Activated T-cell treated with anti-CD3 and anti-CD28 coated beads, Interleukin-2, amount 50 U/mL, for 4 hours (primary cell): ENCODE measurements around the gene TGFB1I1. TPM values are rescaled to one million over a fixed set of nuclear protein-coding genes. Genes with fewer than 3 reads are reported as not detected.
"Not testable (repeated sequence)": the region's sequence is repeated elsewhere in the genome, so short reads cannot be mapped to it uniquely, and the experiment has no call there.

ENCODE experiments used
- ATAC-seq, 2 donors: fragments of 200-7000 bp; cut with Tn5 transposase; one replicate each; pipeline ENCODE4 v1.10.0; 2021
- DNase-seq: peaks from one replicate; pipeline ENCODE4 v3.0.0-alpha.2; 2020
- H3K27me3 Mint-ChIP-seq: one replicate; pipeline ENCODE4 v1.8.0; 2021; ENCODE audit warnings: low read depth, mixed read lengths
- H3K36me3 Mint-ChIP-seq: one replicate; pipeline ENCODE4 v1.8.0; 2022; ENCODE audit warnings: mixed read lengths; ENCODE audit not compliant: insufficient read depth
- H3K4me1 Mint-ChIP-seq: one replicate; pipeline ENCODE4 v1.8.0; 2021; ENCODE audit warnings: low read depth, mixed read lengths
- H3K4me3 Mint-ChIP-seq: one replicate; pipeline ENCODE4 v1.8.0; 2021; ENCODE audit warnings: mild to moderate bottlenecking, moderate library complexity, mixed read lengths
- H3K9me3 Mint-ChIP-seq: one replicate; pipeline ENCODE4 v1.8.0; 2021; ENCODE audit warnings: mixed read lengths
- total RNA-seq, 3 donors: library from RNA; stranded (reverse); gene quantifications; one replicate each; pipeline ENCODE4 v1.2.1, GENCODE V29; 2021

TGFB1I1 gene
- under 1 TPM in 2 of 3 donors, not detected in 1; 0.30 to 0.34 TPM for total RNA-seq

GRCh38 chr16:31471875-31472708, at the start of gene TGFB1I1:
TSS of gene TGFB1I1 (plus strand) at chr16:31472152. CDS start at chr16:31472189, 37 bp downstream.
- Mint-ChIP-seq H3K36me3 (peaks cover 1% of the 10 kb centered on the region), H3K4me3 (peak within 1 kb of the TSS; percentile 46), H3K9me3 (no peaks in the 10 kb centered on the region), H3K4me1 (peaks cover 17% of the 10 kb centered on the region), H3K27me3 (peaks cover 12% of the 10 kb centered on the region)
- no peak for DNase-seq
- ATAC-seq, result no peak

GRCh38 chr16:31423241-31423640, 48.7 kb upstream of the TGFB1I1 start:
- Mint-ChIP-seq H3K27me3 (peaks cover 17% of the 10 kb centered on the region), H3K36me3 (no peaks in the 10 kb centered on the region), H3K4me1 (peaks cover 21% of the 10 kb centered on the region), H3K4me3 (no peak overlapping the region), H3K9me3 (no peaks in the 10 kb centered on the region)
- DNase-seq (no peak), ATAC-seq (no peak)

GRCh38 chr16:31423801-31424200, 48.2 kb upstream of the TGFB1I1 start:
- Mint-ChIP-seq H3K4me1 (peaks cover 21% of the 10 kb centered on the region), H3K27me3 (peaks cover 14% of the 10 kb centered on the region), H3K9me3 (no peaks in the 10 kb centered on the region), H3K36me3 (no peaks in the 10 kb centered on the region), H3K4me3 (no peak overlapping the region)
- DNase-seq (no peak), ATAC-seq (no peak)

DNA sequence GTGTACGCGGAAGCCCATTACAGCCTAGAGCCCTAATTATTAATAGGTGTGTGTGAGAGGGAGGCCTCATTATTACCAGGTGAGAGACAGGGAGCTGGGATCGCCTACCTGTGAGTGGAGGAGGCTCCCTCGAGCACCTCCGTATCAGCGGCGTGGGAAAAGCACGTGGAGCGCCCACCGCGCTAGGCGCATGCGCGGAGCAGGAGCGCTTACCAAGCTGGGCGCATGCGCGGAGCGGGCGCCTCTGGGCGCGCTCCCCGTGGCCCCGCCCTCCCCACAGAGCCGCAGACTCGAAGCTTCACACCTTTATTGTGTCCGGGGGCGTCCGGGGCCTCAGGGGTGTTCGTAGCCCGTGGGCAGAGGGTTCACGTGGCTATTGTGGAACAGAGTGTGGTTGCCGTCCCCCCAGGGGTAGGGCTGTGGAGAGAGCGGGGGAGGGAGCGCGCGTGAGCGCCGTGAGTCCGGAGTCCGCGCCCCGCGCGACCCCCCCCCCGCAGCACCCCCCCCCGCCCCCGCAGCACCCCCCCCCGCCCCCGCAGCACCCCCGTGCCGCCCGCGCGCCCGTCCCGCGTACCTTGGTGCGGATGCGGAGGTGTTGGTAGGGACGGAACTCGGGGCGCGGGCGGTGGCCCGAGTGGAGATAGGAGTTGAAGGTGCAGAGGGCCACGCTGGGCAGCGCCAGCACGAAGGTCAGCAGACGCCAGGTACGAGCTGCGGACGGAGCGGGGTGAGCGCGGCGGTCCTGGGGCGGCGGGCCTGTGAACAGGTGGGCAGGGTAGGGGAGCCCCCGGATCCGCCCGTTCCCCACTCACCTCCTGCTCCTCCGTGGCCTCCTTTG, 44.3 kb upstream of the TGFB1I1 start:
- peak; percentile 58 for ATAC-seq
- no peaks in the 10 kb centered on the region for H3K36me3 Mint-ChIP-seq
- H3K27me3 Mint-ChIP-seq, result peaks cover 14% of the 10 kb centered on the region
- H3K4me1 Mint-ChIP-seq, result peaks cover 8% of the 10 kb centered on the region
- no peak overlapping the region for H3K4me3 Mint-ChIP-seq
- no peaks in the 10 kb centered on the region for H3K9me3 Mint-ChIP-seq
- DNase-seq, result peak; percentile 73

- Mint-ChIP-seq H3K4me1 (peaks cover 5% of the 10 kb centered on the region), H3K9me3 (no peaks in the 10 kb centered on the region), H3K4me3 (no peak within 1 kb of the TSS), H3K27me3 (peaks cover 14% of the 10 kb centered on the region), H3K36me3 (no peaks in the 10 kb centered on the region)
- ATAC-seq (no peak), DNase-seq (no peak)
Measured at GRCh38 chr16:31428279-31428597, 43.7 kb upstream of the TGFB1I1 start, which contains the start of gene COX6A2. TSS of gene COX6A2 (minus strand) at chr16:31428360. CDS start at chr16:31428325, 35 bp downstream.

- no peak for DNase-seq
- Mint-ChIP-seq H3K9me3 (no peaks in the 10 kb centered on the region), H3K4me3 (no peak overlapping the region), H3K4me1 (peaks cover under 1% of the 10 kb centered on the region), H3K36me3 (no peaks in the 10 kb centered on the region), H3K27me3 (peaks cover 12% of the 10 kb centered on the region)
- no peak for ATAC-seq
Measured at GRCh38 chr16:31428638-31429247, 43.2 kb upstream of the TGFB1I1 start.

DNA sequence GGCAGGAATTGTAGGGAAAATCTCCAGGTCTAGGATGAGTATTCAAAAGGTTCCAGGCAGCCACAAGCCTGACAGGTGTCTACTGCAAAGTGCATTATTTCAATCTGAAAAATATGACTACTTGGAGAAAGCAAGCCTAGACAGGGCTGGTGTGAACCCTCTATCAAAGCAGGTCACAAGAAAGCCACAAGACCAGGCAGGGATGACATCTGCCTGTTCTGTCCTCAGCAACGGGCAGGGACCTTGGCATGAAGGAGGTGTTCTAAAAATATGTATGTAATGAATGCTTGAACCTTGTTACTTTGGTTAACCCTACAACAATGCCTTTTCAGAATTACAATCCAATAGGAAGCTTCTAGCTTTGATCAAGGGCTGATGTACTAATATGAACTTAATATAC, 42.6 kb upstream of the TGFB1I1 start:
- H3K27me3 Mint-ChIP-seq, result peaks cover 12% of the 10 kb centered on the region
- no peaks in the 10 kb centered on the region for H3K9me3 Mint-ChIP-seq
- H3K4me3 Mint-ChIP-seq, result no peak overlapping the region
- no peak for ATAC-seq
- no peaks in the 10 kb centered on the region for H3K4me1 Mint-ChIP-seq
- no peak for DNase-seq
- no peaks in the 10 kb centered on the region for H3K36me3 Mint-ChIP-seq

DNA sequence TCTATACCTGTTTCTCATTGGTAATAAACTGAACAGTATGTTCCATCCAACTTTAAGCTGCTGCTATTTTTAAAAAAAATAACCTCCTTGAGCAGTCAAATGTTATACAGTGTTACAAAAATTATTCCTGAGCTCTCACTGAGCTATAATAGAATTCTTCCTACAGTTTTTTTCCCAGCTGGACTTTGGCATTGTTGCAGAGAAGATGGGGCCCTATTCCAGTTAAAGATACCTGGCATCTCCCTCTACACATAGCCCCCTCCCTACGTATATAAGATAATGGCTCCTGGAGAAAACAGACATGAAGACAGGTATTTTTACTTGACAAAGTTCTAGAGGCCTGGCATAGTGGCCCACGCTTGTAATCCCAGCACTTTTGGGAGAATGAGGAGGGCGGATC, 42.2 kb upstream of the TGFB1I1 start:
- Mint-ChIP-seq H3K27me3 (peaks cover 9% of the 10 kb centered on the region), H3K4me1 (no peaks in the 10 kb centered on the region), H3K9me3 (no peaks in the 10 kb centered on the region), H3K4me3 (no peak overlapping the region), H3K36me3 (no peaks in the 10 kb centered on the region)
- ATAC-seq (no peak), DNase-seq (no peak)

GRCh38 chr16:31430380-31431052, 41.4 kb upstream of the TGFB1I1 start:
- Mint-ChIP-seq H3K27me3 (peaks cover 7% of the 10 kb centered on the region), H3K36me3 (no peaks in the 10 kb centered on the region), H3K9me3 (no peaks in the 10 kb centered on the region), H3K4me1 (no peaks in the 10 kb centered on the region), H3K4me3 (no peak overlapping the region)
- ATAC-seq (peak in 1 of 2 donors; percentile 41), DNase-seq (no peak)

- DNase-seq (no peak), ATAC-seq (no peak)
- Mint-ChIP-seq H3K36me3 (no peaks in the 10 kb centered on the region), H3K27me3 (no peaks in the 10 kb centered on the region), H3K9me3 (no peaks in the 10 kb centered on the region), H3K4me3 (no peak overlapping the region), H3K4me1 (peaks cover 6% of the 10 kb centered on the region)
Measured at GRCh38 chr16:31435341-31436220, 36.4 kb upstream of the TGFB1I1 start.

DNA sequence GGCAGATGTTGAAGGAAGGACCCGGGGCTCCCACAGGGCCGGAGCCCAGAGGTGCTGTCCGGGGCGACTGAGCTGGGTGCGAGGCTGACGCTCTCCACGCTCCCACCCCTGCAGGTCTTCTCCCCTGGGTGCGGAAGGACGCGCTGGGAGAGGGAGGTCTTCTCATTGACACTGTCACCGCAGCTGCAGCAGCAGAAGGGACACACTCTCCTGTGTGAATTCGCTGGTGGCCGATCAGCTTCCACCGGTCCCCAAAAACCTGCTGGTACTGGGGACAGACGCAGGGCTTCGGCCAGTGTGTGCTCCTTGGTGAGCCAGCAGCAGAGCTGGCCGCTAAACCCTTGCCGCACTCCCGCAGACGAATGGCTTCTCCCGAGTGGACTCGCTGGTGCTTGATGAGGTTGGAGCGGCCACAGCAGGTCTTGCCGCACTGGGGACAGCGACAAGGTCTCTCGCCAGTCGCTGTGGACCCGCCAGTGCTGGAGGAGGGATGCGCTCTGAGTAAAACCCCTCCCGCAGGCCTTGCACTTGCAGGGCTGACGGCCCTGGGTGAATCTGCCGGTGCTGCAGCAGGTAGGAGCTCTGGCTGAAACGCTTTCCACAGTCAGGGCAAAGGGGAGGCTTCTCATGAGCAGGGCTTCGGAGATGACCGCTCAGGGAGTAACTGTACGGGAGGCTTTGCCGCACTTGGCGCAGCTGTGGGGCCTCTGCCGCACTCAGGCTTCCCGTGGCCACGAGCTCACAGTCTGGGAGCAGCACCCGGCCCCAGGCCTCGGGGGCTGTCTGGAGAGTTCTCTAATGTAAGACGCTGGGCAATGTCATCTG, 35.5 kb upstream of the TGFB1I1 start:
- H3K4me3 Mint-ChIP-seq, result no peak overlapping the region
- H3K27me3 Mint-ChIP-seq, result no peaks in the 10 kb centered on the region
- ATAC-seq (no peak), DNase-seq (no peak)
- no peaks in the 10 kb centered on the region for H3K9me3 Mint-ChIP-seq
- H3K4me1 Mint-ChIP-seq, result peaks cover 6% of the 10 kb centered on the region
- no peaks in the 10 kb centered on the region for H3K36me3 Mint-ChIP-seq

DNA sequence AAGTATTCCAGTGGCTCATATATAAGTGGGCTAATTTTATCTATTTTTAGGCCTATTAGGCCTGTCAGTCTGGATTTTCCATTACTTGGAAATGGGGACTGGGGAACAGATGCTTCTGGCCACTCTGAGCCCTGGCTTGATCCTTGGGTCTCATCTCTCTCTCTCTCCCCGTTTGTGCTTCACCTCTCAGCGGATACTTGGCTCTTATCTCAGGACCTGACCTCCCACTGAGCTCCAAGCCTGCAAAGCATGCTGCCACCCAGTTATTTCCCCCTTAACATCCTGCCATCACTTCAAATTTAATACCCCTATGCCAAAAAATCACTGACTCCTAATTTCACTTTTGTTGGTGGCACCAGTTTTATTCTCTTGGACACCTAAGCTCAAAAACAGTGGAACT, 33.5 kb upstream of the TGFB1I1 start:
- Mint-ChIP-seq H3K27me3 (no peaks in the 10 kb centered on the region), H3K9me3 (no peaks in the 10 kb centered on the region), H3K36me3 (no peaks in the 10 kb centered on the region), H3K4me1 (peaks cover 12% of the 10 kb centered on the region), H3K4me3 (no peak overlapping the region)
- ATAC-seq (no peak), DNase-seq (no peak)

- not testable (repeated sequence) for H3K36me3 Mint-ChIP-seq, H3K4me3 Mint-ChIP-seq, H3K9me3 Mint-ChIP-seq, H3K27me3 Mint-ChIP-seq, ATAC-seq, DNase-seq
- peaks cover 12% of the 10 kb centered on the region for H3K4me1 Mint-ChIP-seq
Measured at GRCh38 chr16:31439023-31439422, 32.9 kb upstream of the TGFB1I1 start.
